Stomach (tissue), 9 donors: ENCODE measurements around the gene PFKM. TPM values are rescaled to one million over a fixed set of nuclear protein-coding genes. Genes with fewer than 3 reads are reported as not detected.

ENCODE experiments used
- DNase-seq, 2 donors: peaks; one replicate each; pipeline versions ENCODE4 v3.0.0 to v3.0.0-alpha.2; 2013 to 2019
- H3K27ac ChIP-seq, 5 donors: fragments of 200-600 bp in 4 of 5; sonication (generic) in 4 of 5; one replicate each; pipeline ENCODE4 v1.5.1; 2013 to 2019; ENCODE audit warnings: mild to moderate bottlenecking in 1 of 5, moderate library complexity in 1 of 5
- H3K27me3 ChIP-seq, 3 donors: fragments of 200-600 bp; sonication (generic); one replicate each; pipeline ENCODE4 v1.5.1; 2017 to 2019; ENCODE audit warnings: mixed run types in 1 of 3
- H3K36me3 ChIP-seq, 4 donors: fragments of 200-600 bp; sonication (generic); 1 replicate in 3 of 4; 2 replicates in 1 of 4; pipeline ENCODE4 v1.5.1; 2016 to 2019
- H3K4me1 ChIP-seq, 4 donors: fragments of 200-600 bp; sonication (generic); one replicate each; pipeline ENCODE4 v1.5.1; 2016 to 2019
- H3K4me3 ChIP-seq, 4 donors: fragments of 200-600 bp; sonication (generic) in 3 of 4; one replicate each; pipeline ENCODE4 v1.5.1; 2016 to 2019; ENCODE audit warnings: mild to moderate bottlenecking in 1 of 4
- H3K9me3 ChIP-seq, 4 donors: fragments of 200-600 bp; sonication (generic); one replicate each; pipeline ENCODE4 v1.5.1; 2016 to 2019
- EP300 ChIP-seq: sonication (generic); formaldehyde crosslinking; IDR thresholded peaks from one replicate; pipeline ENCODE4 v1.6.1; 2017; ENCODE audit warnings: antibody characterized with exemption
- POLR2A ChIP-seq, 4 donors: fragments of 450-650 bp; IDR thresholded peaks; one replicate each; pipeline ENCODE4 v1.6.1; 2016; ENCODE audit warnings: antibody characterized with exemption in 4 of 4, control low read depth in 2 of 4, mild to moderate bottlenecking in 1 of 4, moderate library complexity in 1 of 4
- POLR2AphosphoS5 ChIP-seq, 3 donors: sonication (generic); formaldehyde crosslinking; IDR thresholded peaks; one replicate each; pipeline ENCODE4 v1.6.1; 2016; ENCODE audit warnings: antibody characterized with exemption in 3 of 3
- WGBS, 5 donors: extraction: QIAGEN DNeasy Blood & Tissue Kit in 3 of 5; methylation state at CpG; one replicate each; pipeline versions ENCODE4 v1.1.5 to v1.1.7; 2013 to 2018; 5-methylcytosine and 5-hydroxymethylcytosine counted together
- intact Hi-C: fragments of 100-400 bp; cut with DNase I; formaldehyde crosslinking; loops from one replicate; pipeline ENCODE4 v1.15.1; 2023; ENCODE audit warnings: low total_unique reads
- polyA plus RNA-seq, 3 donors: library from polyadenylated mRNA; stranded (reverse); fragments of 200-250 nt; gene quantifications; one replicate each; pipeline ENCODE4 v1.2.3, GENCODE V29; 2013
- total RNA-seq, 5 donors: library from RNA; depleted of rRNA; stranded (reverse); fragments of >200 nt; gene quantifications; one replicate each; pipeline versions ENCODE4 v1.1.0 to v1.2.3, GENCODE V29; 2014 to 2016
- TF ChIP-seq, protein P1 (sequence below), 7 experiments: fragments of 450-650 bp in 4 of 7; fragments of 200-600 bp in 3 of 7; sonication (generic) in 3 of 7; IDR thresholded peaks; one replicate each; pipeline ENCODE4 v1.5.1; 2016 to 2019; ENCODE audit warnings: antibody characterized with exemption in 7 of 7, control low read depth in 2 of 7, mild to moderate bottlenecking in 1 of 7
- donor health status: healthy with polysubstance abuse.
- donor health status: Bipolar disorder and iron deficiency.
- donor health status: healthy.

PFKM gene
- total and polyA plus RNA-seq, 8 donors: 9.3 to 57.1 (median 17.7) TPM

DNA sequence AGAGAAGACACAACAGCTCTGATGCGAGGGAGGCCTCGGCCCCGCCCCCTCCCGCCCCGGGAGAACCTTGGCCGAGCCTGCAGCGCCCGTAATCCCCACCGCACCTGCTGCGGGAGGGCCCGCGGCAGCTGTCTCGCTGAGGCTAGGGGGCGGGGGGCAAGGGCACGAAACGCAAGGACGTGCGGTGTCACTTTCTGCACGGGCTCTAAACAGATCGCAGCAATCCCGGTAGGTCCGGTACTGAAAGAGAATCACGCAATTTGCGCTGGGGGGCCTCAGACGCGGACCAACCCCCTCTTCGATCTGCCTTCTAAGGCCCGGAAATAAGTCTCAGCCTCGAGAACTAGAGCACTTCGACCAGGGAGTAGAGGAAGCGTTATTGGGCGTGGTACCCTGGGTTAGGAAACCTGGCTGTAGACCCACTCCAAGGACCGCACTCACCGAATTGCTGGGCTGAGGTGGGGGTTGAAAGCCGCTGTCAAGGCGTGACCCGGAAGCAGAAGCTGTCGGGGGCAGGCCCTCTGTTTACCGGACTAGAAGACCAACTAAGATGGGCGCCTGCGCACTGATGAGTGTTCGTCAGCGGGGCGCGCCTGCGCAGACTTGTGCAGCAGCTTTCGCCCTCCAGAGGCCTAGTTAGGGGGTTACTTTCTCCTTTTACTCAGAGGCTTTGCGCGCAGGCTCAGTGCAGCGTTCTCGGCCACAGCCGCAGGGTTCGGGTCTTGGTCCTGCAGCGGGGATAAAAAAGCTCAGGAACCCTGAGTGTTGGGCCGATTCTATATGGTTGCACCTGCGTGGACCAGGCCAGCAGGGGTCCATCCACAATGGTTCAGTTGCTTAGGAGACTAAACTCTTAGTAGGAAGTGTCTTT is 38.1 kb downstream of the PFKM start, which contains the start of gene ASB8:
ASB8 (minus strand) TSS at position 498 of the 871 bp plus-strand sequence. CDS start 4,019 bp downstream, outside the sequence.
- TF ChIP-seq EP300: no peak
- TF ChIP-seq, protein P1, sequence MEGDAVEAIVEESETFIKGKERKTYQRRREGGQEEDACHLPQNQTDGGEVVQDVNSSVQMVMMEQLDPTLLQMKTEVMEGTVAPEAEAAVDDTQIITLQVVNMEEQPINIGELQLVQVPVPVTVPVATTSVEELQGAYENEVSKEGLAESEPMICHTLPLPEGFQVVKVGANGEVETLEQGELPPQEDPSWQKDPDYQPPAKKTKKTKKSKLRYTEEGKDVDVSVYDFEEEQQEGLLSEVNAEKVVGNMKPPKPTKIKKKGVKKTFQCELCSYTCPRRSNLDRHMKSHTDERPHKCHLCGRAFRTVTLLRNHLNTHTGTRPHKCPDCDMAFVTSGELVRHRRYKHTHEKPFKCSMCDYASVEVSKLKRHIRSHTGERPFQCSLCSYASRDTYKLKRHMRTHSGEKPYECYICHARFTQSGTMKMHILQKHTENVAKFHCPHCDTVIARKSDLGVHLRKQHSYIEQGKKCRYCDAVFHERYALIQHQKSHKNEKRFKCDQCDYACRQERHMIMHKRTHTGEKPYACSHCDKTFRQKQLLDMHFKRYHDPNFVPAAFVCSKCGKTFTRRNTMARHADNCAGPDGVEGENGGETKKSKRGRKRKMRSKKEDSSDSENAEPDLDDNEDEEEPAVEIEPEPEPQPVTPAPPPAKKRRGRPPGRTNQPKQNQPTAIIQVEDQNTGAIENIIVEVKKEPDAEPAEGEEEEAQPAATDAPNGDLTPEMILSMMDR (IDR thresholded peaks at IDR 0.05): peak in 5 of 7 experiments; percentile 25 to 64 (median 43)
- peak; percentile 66 to 93 (median 83) for TF ChIP-seq POLR2AphosphoS5 (IDR thresholded peaks at IDR 0.05)
- Histone ChIP-seq H3K4me3 (peak within 1 kb of the TSS; percentile 72 to 97 (median 80)), H3K9me3 (no peaks in the 10 kb centered on the region), H3K27ac (peak within 1 kb of the TSS; percentile 81 to 91 (median 84)), H3K27me3 (no peaks in the 10 kb centered on the region), H3K36me3 (peaks cover 0 to 15% (median 13%) of the 10 kb centered on the region in 4 donors), H3K4me1 (peaks cover 5 to 38% (median 24%) of the 10 kb centered on the region in 4 donors)
- intact Hi-C loops: no loop called here
- 0 to 1% (median 0%) methylated on average over 34 to 56 of the region's 56 CpGs for WGBS, 5 donors
- peak; percentile 99 to 100 for DNase-seq

DNA sequence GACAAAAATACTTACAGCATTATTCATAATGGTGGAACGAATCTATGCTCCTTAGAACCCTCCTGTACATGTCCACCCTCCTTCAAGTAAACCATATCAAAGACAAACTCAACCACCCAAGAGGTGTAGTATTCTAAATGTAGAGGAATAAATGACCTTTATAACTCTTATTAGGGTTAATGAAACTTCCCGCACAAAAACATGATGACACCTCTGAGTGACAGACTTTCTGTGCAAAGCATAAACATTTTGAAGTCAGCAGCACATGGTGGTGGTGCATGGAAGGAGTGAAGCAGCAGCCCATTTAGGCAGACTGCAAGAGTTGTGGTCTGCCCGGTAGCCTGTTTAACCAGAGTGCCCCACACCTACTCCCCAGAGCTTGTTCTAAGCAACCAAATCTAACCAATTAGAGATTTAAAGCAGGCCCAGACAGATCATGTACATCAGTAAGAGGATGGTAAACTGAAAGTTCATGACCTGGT is 38.8 kb downstream of the PFKM start:
- Histone ChIP-seq H3K27me3 (peaks cover 0 to under 1% (median 0%) of the 10 kb centered on the region in 3 donors), H3K36me3 (peaks cover 0 to 8% (median 6%) of the 10 kb centered on the region in 4 donors), H3K9me3 (no peaks in the 10 kb centered on the region), H3K4me1 (peaks cover 5 to 34% (median 21%) of the 10 kb centered on the region in 4 donors), H3K4me3 (peak overlapping the region; percentile 72 to 97 (median 80)), H3K27ac (peak overlapping the region; percentile 81 to 91 (median 84))
- 55 to 67% (median 62%) methylated on average over 3 of the region's 3 CpGs for WGBS, 5 donors
- intact Hi-C loops: no loop called here
- DNase-seq: no peak
- no peak for TF ChIP-seq POLR2A (IDR thresholded peaks at IDR 0.05)
- TF ChIP-seq, protein P1 (IDR thresholded peaks at IDR 0.05): no peak
- TF ChIP-seq POLR2AphosphoS5 (IDR thresholded peaks at IDR 0.05): no peak
- TF ChIP-seq EP300: no peak

DNA sequence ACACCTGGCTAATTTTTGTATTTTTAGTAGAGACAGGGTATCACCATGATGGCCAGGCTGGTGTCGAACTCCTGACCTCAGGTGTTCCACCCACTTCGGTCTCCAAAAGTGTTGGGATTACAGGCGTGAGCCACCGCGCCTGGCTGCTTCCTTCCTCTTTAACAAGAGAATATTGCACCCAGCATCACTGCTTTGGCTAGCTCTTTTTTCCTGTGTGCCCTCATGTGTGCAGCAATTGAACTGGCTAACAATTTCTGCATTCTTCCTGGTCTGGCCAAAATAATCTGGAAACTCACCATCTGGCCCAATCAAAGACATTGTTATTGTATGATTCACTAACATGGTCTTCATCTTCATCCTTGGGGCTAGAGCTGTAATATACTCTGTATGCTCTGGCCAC is 40.9 kb downstream of the PFKM start:
- no peak overlapping the region for H3K4me3 ChIP-seq
- H3K36me3 ChIP-seq: no peaks in the 10 kb centered on the region
- DNase-seq: no peak
- H3K27me3 ChIP-seq: peaks cover 0 to 8% (median 0%) of the 10 kb centered on the region in 3 donors
- 86 to 90% (median 89%) methylated on average over 5 of the region's 5 CpGs for WGBS, 5 donors
- intact Hi-C loops: loop anchor here (10.0 kb wide), 2 partner anchors 55 to 215 kb away; partner anchors contain the start of gene SENP1
- H3K9me3 ChIP-seq: no peaks in the 10 kb centered on the region
- H3K27ac ChIP-seq: no peak overlapping the region
- peaks cover 5 to 23% (median 16%) of the 10 kb centered on the region in 4 donors for H3K4me1 ChIP-seq
- no peak for TF ChIP-seq POLR2AphosphoS5 (IDR thresholded peaks at IDR 0.05)
- TF ChIP-seq, protein P1 (IDR thresholded peaks at IDR 0.05): no peak

DNA sequence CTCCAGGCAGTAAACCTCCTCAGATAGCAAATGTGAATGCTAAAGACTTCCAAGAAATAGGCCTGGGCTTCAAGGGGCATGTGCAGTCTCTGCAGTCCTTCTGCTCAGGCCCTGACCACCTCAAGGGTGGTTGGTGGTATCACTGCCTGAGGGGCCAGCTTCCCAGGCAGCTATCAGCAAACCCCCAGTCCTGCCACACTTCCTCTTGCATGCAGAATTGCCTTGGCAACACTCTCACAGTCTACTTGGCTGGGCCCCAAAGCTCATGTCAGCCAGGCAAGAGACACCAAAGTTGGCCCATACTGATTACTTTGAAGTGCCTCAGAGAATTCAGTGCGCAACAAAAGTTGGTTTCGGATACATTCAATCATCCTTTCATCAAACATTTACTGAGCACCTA is 41.6 kb downstream of the PFKM start:
- peak in 1 of 2 donors; percentile 20 for DNase-seq
- Histone ChIP-seq H3K27me3 (peaks cover 0 to 12% (median 0%) of the 10 kb centered on the region in 3 donors), H3K4me3 (no peak overlapping the region), H3K9me3 (no peaks in the 10 kb centered on the region), H3K27ac (no peak overlapping the region), H3K36me3 (no peaks in the 10 kb centered on the region), H3K4me1 (peaks cover 5 to 16% (median 12%) of the 10 kb centered on the region in 4 donors)
- intact Hi-C loops: loop anchor here (10.0 kb wide), 2 partner anchors 56 to 216 kb away; partner anchors contain the start of gene SENP1
- WGBS, 5 donors: 65 to 81% (median 72%) methylated on average over 2 of the region's 2 CpGs
- TF ChIP-seq EP300 (no peak), POLR2A (IDR thresholded peaks at IDR 0.05) (no peak), POLR2AphosphoS5 (IDR thresholded peaks at IDR 0.05) (no peak)
- TF ChIP-seq, protein P1 (IDR thresholded peaks at IDR 0.05): no peak
